A549 (cell line): ENCODE measurements around the gene INPPL1. TPM values are rescaled to one million over a fixed set of nuclear protein-coding genes. Genes with fewer than 3 reads are reported as not detected.

Source experiments
- ATAC-seq, 2 experiments: fragments of 200-7000 bp in 1 of 2; fragments of >200 bp in 1 of 2; cut with Nextera tagmentation in 1 of 2; cut with Tn5 transposase in 1 of 2; 3 replicates each; pipeline versions ENCODE4 v1.8.0 to v1.9.1; 2018 to 2020; ENCODE audit warnings: mild to moderate bottlenecking in 1 of 2, moderate library complexity in 1 of 2
- CTCF ChIA-PET: fragments of 300-600 bp; sonication (Branson Sonifier 250); formaldehyde crosslinking; extraction: SDS; loops from one replicate; lab custom pipeline; 2021; ENCODE audit warnings: antibody characterized with exemption, inconsistent platforms; lab: Yijun Ruan, JAX
- POLR2A ChIA-PET: fragments of 350-600 bp; formaldehyde crosslinking; extraction: SDS; loops from one replicate; lab custom pipeline; 2021; ENCODE audit warnings: antibody characterized with exemption, inconsistent platforms; lab: Yijun Ruan, JAX
- DNase-seq, 2 experiments: peaks; one replicate each; pipeline versions ENCODE4 v3.0.0 to v3.0.0-alpha.2; 2011 to 2016; ENCODE audit warnings: low read depth in 1 of 2, low spot score in 1 of 2
- FAIRE-seq: peaks from 2 replicates; lab custom pipeline; 2011; peaks lifted over from hg19 to GRCh38; lab: Jason Lieb, UNC
- H3K27ac ChIP-seq, 2 experiments: fragments of >200 bp; sonication (Bioruptor Twin); formaldehyde crosslinking; 3 replicates each; pipeline ENCODE4 v1.5.1; 2016 to 2017
- H3K4me1 ChIP-seq: fragments of >200 bp; sonication (Bioruptor Twin); formaldehyde crosslinking; 3 replicates; pipeline ENCODE4 v1.6.1; 2016
- H3K4me2 ChIP-seq: fragments of >200 bp; sonication (Bioruptor Twin); formaldehyde crosslinking; 3 replicates; pipeline ENCODE4 v1.6.1; 2016
- H3K4me3 ChIP-seq: fragments of >200 bp; sonication (Bioruptor Twin); formaldehyde crosslinking; 3 replicates; pipeline ENCODE4 v1.5.1; 2016
- H3K9me3 ChIP-seq: fragments of >200 bp; sonication (Bioruptor Twin); formaldehyde crosslinking; 3 replicates; pipeline ENCODE4 v1.6.1; 2016
- BCL3 ChIP-seq: fragments of >200 bp; sonication (Bioruptor Twin); formaldehyde crosslinking; IDR thresholded peaks from 3 replicates; pipeline ENCODE4 v1.6.1; 2016
- BHLHE40 ChIP-seq: IDR thresholded peaks from 2 replicates; pipeline ENCODE4 v1.6.1; 2012; ENCODE audit warnings: low read depth, low read length, inconsistent platforms
- CBX8 ChIP-seq: fragments of 200-600 bp; sonication (generic); IDR thresholded peaks from 2 replicates; pipeline ENCODE4 v1.6.1; 2016
- CHD2 ChIP-seq: fragments of 150-350 bp; IDR thresholded peaks from 2 replicates; pipeline ENCODE4 v1.6.1; 2014; ENCODE audit warnings: low read length; ENCODE audit not compliant: partially characterized antibody
- EHF ChIP-seq: fragments of 250-450 bp; sonication (Bioruptor Pico); IDR thresholded peaks from 2 replicates; pipeline ENCODE4 v1.5.0; 2020; ENCODE audit warnings: mild to moderate bottlenecking
- EP300 ChIP-seq, 2 experiments: fragments of >200 bp; sonication (Bioruptor Twin); formaldehyde crosslinking; IDR thresholded peaks; 2 replicates in 1 of 2; 3 replicates in 1 of 2; pipeline ENCODE4 v1.6.1; 2016 to 2017
- FOSB ChIP-seq: fragments of 250-450 bp; sonication (Bioruptor Pico); IDR thresholded peaks from 2 replicates; pipeline ENCODE4 v1.5.0; 2020; ENCODE audit warnings: mild to moderate bottlenecking, moderate library complexity
- FOXS1 ChIP-seq: fragments of 250-450 bp; sonication (Bioruptor Pico); IDR thresholded peaks from 2 replicates; pipeline ENCODE4 v1.5.0; 2020; ENCODE audit warnings: mild to moderate bottlenecking, moderate library complexity
- HEYL ChIP-seq: fragments of 250-450 bp; sonication (Bioruptor Pico); IDR thresholded peaks from 2 replicates; pipeline ENCODE4 v1.8.0; 2021; ENCODE audit warnings: mild to moderate bottlenecking, moderate library complexity
- HOXA7 ChIP-seq: fragments of 250-450 bp; sonication (Bioruptor Pico); IDR thresholded peaks from 2 replicates; pipeline ENCODE4 v1.5.0; 2020; ENCODE audit warnings: mild to moderate bottlenecking, moderate library complexity
- HOXB13 ChIP-seq: fragments of 250-450 bp; sonication (Bioruptor Pico); IDR thresholded peaks from 2 replicates; pipeline ENCODE4 v1.5.0; 2020; ENCODE audit warnings: low read depth, mild to moderate bottlenecking, moderate library complexity
- JUN ChIP-seq, 2 experiments: fragments of >200 bp; sonication (Bioruptor Twin); formaldehyde crosslinking; IDR thresholded peaks; 2 replicates in 1 of 2; 3 replicates in 1 of 2; pipeline ENCODE4 v1.6.1; 2016 to 2017
- KDM5A ChIP-seq: fragments of 200-600 bp; sonication (generic); IDR thresholded peaks from 2 replicates; pipeline ENCODE4 v1.6.1; 2016; ENCODE audit warnings: antibody characterized with exemption, mild to moderate bottlenecking
- MYC ChIP-seq: IDR thresholded peaks from 2 replicates; pipeline ENCODE4 v1.6.1; 2012; ENCODE audit warnings: mild to moderate bottlenecking, inconsistent platforms, low read length, improper control_type of control experiment, borderline replicate concordance
- POLR2AphosphoS2 ChIP-seq: conservative IDR thresholded peaks from 2 replicates; pipeline ENCODE4 v1.6.1; 2012; ENCODE audit warnings: low read length, improper control_type of control experiment, inconsistent platforms
- RAD21 ChIP-seq, 2 experiments: fragments of >200 bp in 1 of 2; sonication (Bioruptor Twin) in 1 of 2; formaldehyde crosslinking in 1 of 2; IDR thresholded peaks in 1 of 2; conservative IDR thresholded peaks in 1 of 2; 2 replicates in 1 of 2; 3 replicates in 1 of 2; pipeline ENCODE4 v1.6.1; 2012 to 2018; ENCODE audit warnings: inconsistent platforms in 1 of 2
- SREBF2 ChIP-seq: fragments of 450-650 bp; IDR thresholded peaks from 2 replicates; pipeline ENCODE4 v1.6.1; 2014; ENCODE audit warnings: mild to moderate bottlenecking, moderate library complexity
- TFCP2L1 ChIP-seq: fragments of 250-450 bp; sonication (Bioruptor Pico); IDR thresholded peaks from 2 replicates; pipeline ENCODE4 v1.5.0; 2021; ENCODE audit warnings: mild to moderate bottlenecking
- ZC3H11A ChIP-seq: fragments of 450-650 bp; IDR thresholded peaks from 2 replicates; pipeline ENCODE4 v1.6.1; 2014; ENCODE audit warnings: antibody characterized with exemption, mild to moderate bottlenecking
- ZSCAN20 ChIP-seq: fragments of 250-450 bp; sonication (Bioruptor Pico); IDR thresholded peaks from 2 replicates; pipeline ENCODE4 v1.8.0; 2022; ENCODE audit warnings: mild to moderate bottlenecking, moderate library complexity
- WGBS: methylation state at CpG from one replicate; pipeline ENCODE4 v1.1.6; 2017; ENCODE audit errors: missing lambda C conversion rate; 5-methylcytosine and 5-hydroxymethylcytosine counted together
- polyA plus RNA-seq, 4 experiments: library from polyadenylated mRNA; depleted of rRNA in 3 of 4; stranded (reverse); fragments of >200 nt; fragmentation: RNase III in 1 of 4; extraction: RNeasy Plus Mini Kit Qiagen cat#74134 plus additional on column Dnase treatment in 1 of 4; gene quantifications; 2 replicates in 3 of 4; 3 replicates in 1 of 4; pipeline ENCODE4 v1.2.3, GENCODE V29; 2011 to 2017
- TF ChIP-seq, protein P1 (sequence below): fragments of >200 bp; sonication (Bioruptor Twin); formaldehyde crosslinking; IDR thresholded peaks from 3 replicates; pipeline ENCODE4 v1.5.1; 2016

Gene INPPL1
- polyA plus RNA-seq, 2 of the 4 experiments (the other 2 are of a cell fraction) = 67.4 to 103 TPM

GRCh38 chr11:72235351-72236057 lies 10.9 kb downstream of the INPPL1 start:
- ATAC-seq = no peak
- Histone ChIP-seq H3K27ac (no peak overlapping the region), H3K4me1 (peaks cover 12% of the 10 kb centered on the region), H3K4me3 (no peak overlapping the region), H3K4me2 (no peak overlapping the region), H3K9me3 (no peaks in the 10 kb centered on the region)
- DNase-seq = no peak
- ChIA-PET POLR2A (interaction anchor here (0.6 to 2.0 kb wide), 3 partner anchors 9 to 522 kb away, joined by 3 to 6 read pairs (median 3); partner anchors contain the start of gene ANAPC15), CTCF (interaction anchor here (0.9 to 5.9 kb wide), 10 partner anchors 10 to 236 kb away, joined by 3 to 83 read pairs (median 6); partner anchors contain the start of genes CLPB and INPPL1)
- TF ChIP-seq JUN (IDR thresholded peaks at IDR 0.05) = no peak
- over 99% methylated on average over 15 of the region's 17 CpGs for WGBS
- FAIRE-seq = no peak

- H3K4me2 ChIP-seq = no peak overlapping the region
- CTCF ChIA-PET = interaction anchor here (1.0 to 5.9 kb wide), 14 partner anchors 10 to 247 kb away, joined by 3 to 83 read pairs (median 6); partner anchors contain the start of genes CLPB and INPPL1
- FAIRE-seq = no peak
Observed at GRCh38 chr11:72236083-72236697, 11.6 kb downstream of the INPPL1 start.

DNA sequence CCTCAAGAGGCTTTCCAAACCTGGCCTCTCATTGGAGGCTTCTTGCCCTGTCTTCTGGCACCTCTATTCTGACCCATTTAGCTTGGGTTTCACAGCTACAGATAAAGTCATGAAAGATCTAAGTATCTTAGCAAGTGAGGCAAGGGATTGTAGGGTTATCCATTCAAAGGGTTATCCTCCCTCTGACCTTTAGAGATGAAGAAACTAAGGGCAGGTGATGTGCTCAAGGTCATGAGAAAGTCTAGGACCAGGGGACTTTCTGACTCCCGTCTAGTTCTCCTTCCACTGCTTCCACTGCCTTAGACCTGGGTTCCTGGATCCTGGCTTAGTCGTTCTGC lies 12.2 kb downstream of the INPPL1 start:
- POLR2A ChIA-PET = interaction anchor here (1.0 kb wide), 1 partner anchor 13 kb away, joined by 3 read pairs; no protein-coding TSS in a partner anchor
- Histone ChIP-seq H3K9me3 (no peaks in the 10 kb centered on the region), H3K4me2 (no peak overlapping the region), H3K4me1 (peaks cover 12% of the 10 kb centered on the region), H3K27ac (no peak overlapping the region), H3K4me3 (no peak overlapping the region)
- FAIRE-seq (no peak), DNase-seq (no peak), ATAC-seq (no peak)
- WGBS = 79% methylated on average over 2 of the region's 2 CpGs
- TF ChIP-seq HOXB13 = no peak
- TF ChIP-seq ZSCAN20 (CRISPR knock-in tag) = no peak
- TF ChIP-seq SREBF2 = no peak
- no peak for TF ChIP-seq EP300 (IDR thresholded peaks at IDR 0.05)
- TF ChIP-seq BCL3 = no peak
- TF ChIP-seq, protein P1, sequence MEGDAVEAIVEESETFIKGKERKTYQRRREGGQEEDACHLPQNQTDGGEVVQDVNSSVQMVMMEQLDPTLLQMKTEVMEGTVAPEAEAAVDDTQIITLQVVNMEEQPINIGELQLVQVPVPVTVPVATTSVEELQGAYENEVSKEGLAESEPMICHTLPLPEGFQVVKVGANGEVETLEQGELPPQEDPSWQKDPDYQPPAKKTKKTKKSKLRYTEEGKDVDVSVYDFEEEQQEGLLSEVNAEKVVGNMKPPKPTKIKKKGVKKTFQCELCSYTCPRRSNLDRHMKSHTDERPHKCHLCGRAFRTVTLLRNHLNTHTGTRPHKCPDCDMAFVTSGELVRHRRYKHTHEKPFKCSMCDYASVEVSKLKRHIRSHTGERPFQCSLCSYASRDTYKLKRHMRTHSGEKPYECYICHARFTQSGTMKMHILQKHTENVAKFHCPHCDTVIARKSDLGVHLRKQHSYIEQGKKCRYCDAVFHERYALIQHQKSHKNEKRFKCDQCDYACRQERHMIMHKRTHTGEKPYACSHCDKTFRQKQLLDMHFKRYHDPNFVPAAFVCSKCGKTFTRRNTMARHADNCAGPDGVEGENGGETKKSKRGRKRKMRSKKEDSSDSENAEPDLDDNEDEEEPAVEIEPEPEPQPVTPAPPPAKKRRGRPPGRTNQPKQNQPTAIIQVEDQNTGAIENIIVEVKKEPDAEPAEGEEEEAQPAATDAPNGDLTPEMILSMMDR = no peak
- TF ChIP-seq FOSB (CRISPR knock-in tag) = no peak
- TF ChIP-seq CHD2 = no peak
- no peak for TF ChIP-seq HEYL (CRISPR knock-in tag)
- CTCF ChIA-PET = interaction anchor here (1.0 to 5.9 kb wide), 17 partner anchors 9 to 248 kb away, joined by 3 to 83 read pairs (median 6); partner anchors contain the start of genes INPPL1 and TOMT

More at GRCh38 chr11:72236083-72236697, 11.6 kb downstream of the INPPL1 start:
- peaks cover 12% of the 10 kb centered on the region for H3K4me1 ChIP-seq
- 75% methylated on average over 4 of the region's 4 CpGs for WGBS
- H3K4me3 ChIP-seq = no peak overlapping the region
- ATAC-seq (no peak), DNase-seq (no peak)
- POLR2A ChIA-PET = interaction anchor here (0.5 to 2.0 kb wide), 3 partner anchors 10 to 174 kb away, joined by 3 to 6 read pairs (median 3); partner anchors contain the start of gene ANAPC15
- no peak overlapping the region for H3K27ac ChIP-seq
- TF ChIP-seq EHF (no peak), KDM5A (no peak), ZC3H11A (no peak), BHLHE40 (no peak), CBX8 (no peak), TFCP2L1 (no peak), RAD21 (conservative IDR thresholded peaks at IDR 0.05 in 1 of 2, IDR thresholded peaks at IDR 0.05 in 1 of 2) (no peak), HOXA7 (no peak), MYC (no peak), POLR2AphosphoS2 (no peak), FOXS1 (CRISPR knock-in tag) (no peak), HEYL (CRISPR knock-in tag) (no peak)
- TF ChIP-seq, all 56 proteins: peak for 0
- H3K9me3 ChIP-seq = no peaks in the 10 kb centered on the region
